ENCODE results near the gene SLC2A1.

- TF ChIP-seq TAF1 (IDR thresholded peaks at IDR 0.05; ENCODE audit: low read depth, low read length) (no peak), POU2F2 (IDR thresholded peaks at IDR 0.05; ENCODE audit: low read depth, low read length) (no peak), POLR2AphosphoS5 (IDR thresholded peaks at IDR 0.05; ENCODE audit: low read depth, low read length) (no peak), POLR2A (IDR thresholded peaks at IDR 0.05; ENCODE audit: low read depth, low read length) (no peak), SPI1 (IDR thresholded peaks at IDR 0.05; ENCODE audit: low read depth, low read length) (no peak)
Observed at GRCh38 chr1:42923367-42924081, 35.1 kb downstream of the SLC2A1 start.

Data from GM12891 (cell line).